ENCODE results near the gene SEMA6A.

The SEMA6A gene

DNA sequence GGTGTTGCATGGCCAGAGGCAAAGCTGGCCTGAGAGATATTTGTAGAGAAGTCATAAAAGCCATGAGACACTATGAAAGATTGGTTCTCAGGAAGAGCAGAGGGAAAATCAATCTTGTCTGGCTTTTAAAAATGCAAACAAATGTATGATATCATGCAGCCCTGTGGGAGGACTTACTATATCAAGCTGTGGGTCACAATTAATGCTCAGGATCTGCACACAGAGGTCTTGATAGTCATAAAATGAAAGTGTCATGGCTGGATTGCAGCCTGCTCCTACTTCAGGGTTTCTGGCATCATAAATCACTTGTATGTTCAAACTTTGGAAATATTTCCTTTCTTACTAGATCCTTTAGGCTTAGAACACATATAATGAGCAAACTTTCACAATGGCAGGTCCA lies 151.5 kb downstream of the SEMA6A start:
- no peak for TF ChIP-seq RARB (CRISPR knock-in tag; IDR thresholded peaks at IDR 0.05)
- no peak for TF ChIP-seq ZNF565 (CRISPR knock-in tag; conservative IDR thresholded peaks at IDR 0.05; ENCODE audit: low read depth)
- no peak for TF ChIP-seq ZNF8 (CRISPR knock-in tag; IDR thresholded peaks at IDR 0.05)
- TF ChIP-seq, protein P1, sequence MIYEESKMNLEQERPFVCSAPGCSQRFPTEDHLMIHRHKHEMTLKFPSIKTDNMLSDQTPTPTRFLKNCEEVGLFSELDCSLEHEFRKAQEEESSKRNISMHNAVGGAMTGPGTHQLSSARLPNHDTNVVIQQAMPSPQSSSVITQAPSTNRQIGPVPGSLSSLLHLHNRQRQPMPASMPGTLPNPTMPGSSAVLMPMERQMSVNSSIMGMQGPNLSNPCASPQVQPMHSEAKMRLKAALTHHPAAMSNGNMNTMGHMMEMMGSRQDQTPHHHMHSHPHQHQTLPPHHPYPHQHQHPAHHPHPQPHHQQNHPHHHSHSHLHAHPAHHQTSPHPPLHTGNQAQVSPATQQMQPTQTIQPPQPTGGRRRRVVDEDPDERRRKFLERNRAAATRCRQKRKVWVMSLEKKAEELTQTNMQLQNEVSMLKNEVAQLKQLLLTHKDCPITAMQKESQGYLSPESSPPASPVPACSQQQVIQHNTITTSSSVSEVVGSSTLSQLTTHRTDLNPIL (CRISPR knock-in tag; IDR thresholded peaks at IDR 0.05; ENCODE audit: low read depth) = no peak
- TF ChIP-seq ISL1 (CRISPR knock-in tag; IDR thresholded peaks at IDR 0.05) = no peak
- TF ChIP-seq BACH2 (CRISPR knock-in tag; IDR thresholded peaks at IDR 0.05; ENCODE audit: borderline replicate concordance) = no peak
- no peak for TF ChIP-seq ZFP3 (CRISPR knock-in tag; IDR thresholded peaks at IDR 0.05)
- TF ChIP-seq, protein P2, sequence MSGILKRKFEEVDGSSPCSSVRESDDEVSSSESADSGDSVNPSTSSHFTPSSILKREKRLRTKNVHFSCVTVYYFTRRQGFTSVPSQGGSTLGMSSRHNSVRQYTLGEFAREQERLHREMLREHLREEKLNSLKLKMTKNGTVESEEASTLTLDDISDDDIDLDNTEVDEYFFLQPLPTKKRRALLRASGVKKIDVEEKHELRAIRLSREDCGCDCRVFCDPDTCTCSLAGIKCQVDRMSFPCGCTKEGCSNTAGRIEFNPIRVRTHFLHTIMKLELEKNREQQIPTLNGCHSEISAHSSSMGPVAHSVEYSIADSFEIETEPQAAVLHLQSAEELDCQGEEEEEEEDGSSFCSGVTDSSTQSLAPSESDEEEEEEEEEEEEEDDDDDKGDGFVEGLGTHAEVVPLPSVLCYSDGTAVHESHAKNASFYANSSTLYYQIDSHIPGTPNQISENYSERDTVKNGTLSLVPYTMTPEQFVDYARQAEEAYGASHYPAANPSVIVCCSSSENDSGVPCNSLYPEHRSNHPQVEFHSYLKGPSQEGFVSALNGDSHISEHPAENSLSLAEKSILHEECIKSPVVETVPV (CRISPR knock-in tag; IDR thresholded peaks at IDR 0.05) = no peak
- TF ChIP-seq ESRRG (CRISPR knock-in tag; IDR thresholded peaks at IDR 0.05) = no peak
- TF ChIP-seq, protein P3, sequence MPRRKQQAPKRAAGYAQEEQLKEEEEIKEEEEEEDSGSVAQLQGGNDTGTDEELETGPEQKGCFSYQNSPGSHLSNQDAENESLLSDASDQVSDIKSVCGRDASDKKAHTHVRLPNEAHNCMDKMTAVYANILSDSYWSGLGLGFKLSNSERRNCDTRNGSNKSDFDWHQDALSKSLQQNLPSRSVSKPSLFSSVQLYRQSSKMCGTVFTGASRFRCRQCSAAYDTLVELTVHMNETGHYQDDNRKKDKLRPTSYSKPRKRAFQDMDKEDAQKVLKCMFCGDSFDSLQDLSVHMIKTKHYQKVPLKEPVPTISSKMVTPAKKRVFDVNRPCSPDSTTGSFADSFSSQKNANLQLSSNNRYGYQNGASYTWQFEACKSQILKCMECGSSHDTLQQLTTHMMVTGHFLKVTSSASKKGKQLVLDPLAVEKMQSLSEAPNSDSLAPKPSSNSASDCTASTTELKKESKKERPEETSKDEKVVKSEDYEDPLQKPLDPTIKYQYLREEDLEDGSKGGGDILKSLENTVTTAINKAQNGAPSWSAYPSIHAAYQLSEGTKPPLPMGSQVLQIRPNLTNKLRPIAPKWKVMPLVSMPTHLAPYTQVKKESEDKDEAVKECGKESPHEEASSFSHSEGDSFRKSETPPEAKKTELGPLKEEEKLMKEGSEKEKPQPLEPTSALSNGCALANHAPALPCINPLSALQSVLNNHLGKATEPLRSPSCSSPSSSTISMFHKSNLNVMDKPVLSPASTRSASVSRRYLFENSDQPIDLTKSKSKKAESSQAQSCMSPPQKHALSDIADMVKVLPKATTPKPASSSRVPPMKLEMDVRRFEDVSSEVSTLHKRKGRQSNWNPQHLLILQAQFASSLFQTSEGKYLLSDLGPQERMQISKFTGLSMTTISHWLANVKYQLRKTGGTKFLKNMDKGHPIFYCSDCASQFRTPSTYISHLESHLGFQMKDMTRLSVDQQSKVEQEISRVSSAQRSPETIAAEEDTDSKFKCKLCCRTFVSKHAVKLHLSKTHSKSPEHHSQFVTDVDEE (CRISPR knock-in tag; IDR thresholded peaks at IDR 0.05) = no peak
- no peak for TF ChIP-seq ZNF70 (CRISPR knock-in tag; IDR thresholded peaks at IDR 0.05)
- no peak for TF ChIP-seq PPARA (CRISPR knock-in tag; IDR thresholded peaks at IDR 0.05; ENCODE audit: borderline replicate concordance)
- no peak for TF ChIP-seq SNAI2 (CRISPR knock-in tag; IDR thresholded peaks at IDR 0.05)
- TF ChIP-seq ARNTL (CRISPR knock-in tag; IDR thresholded peaks at IDR 0.05; ENCODE audit: borderline replicate concordance, low read depth) = no peak
- TF ChIP-seq ZC3H10 (CRISPR knock-in tag; IDR thresholded peaks at IDR 0.05) = no peak
- no peak for TF ChIP-seq OSR1 (CRISPR knock-in tag; IDR thresholded peaks at IDR 0.05)
- ATAC-seq = no peak

DNA sequence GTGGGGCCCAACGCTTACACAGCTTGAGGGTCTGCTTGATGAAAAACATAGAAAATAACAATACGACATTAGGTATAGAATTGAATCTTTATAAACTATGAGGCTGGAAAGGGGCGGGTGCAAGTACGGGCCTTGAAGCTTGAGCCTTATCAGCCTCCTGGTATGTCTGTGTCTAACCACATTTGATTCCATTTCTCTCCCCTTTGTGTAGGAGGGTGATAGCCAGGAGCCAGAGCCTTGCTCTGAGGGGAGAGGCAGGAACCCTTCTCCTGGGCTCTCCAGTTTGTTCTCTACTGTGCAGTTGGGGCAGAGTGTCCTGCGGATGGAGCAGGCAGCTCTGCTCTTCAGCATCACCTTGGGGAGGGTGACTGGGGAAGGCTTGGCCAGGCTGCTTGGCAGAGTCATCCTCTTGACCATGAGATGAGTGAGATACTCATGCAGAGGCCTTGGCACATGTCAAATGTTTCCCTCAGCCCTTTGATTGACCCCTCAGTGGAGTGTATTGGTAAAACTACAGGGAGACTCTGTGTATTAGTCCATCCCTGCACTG lies 153.5 kb downstream of the SEMA6A start:
- ATAC-seq = no peak
- TF ChIP-seq CSDC2 (CRISPR knock-in tag; IDR thresholded peaks at IDR 0.05) = no peak
- TF ChIP-seq OSR1 (CRISPR knock-in tag; IDR thresholded peaks at IDR 0.05) = no peak
- no peak for TF ChIP-seq GLIS3 (CRISPR knock-in tag; IDR thresholded peaks at IDR 0.05)
- TF ChIP-seq, protein P1 (CRISPR knock-in tag; IDR thresholded peaks at IDR 0.05; ENCODE audit: low read depth) = no peak
- no peak for TF ChIP-seq ZNF565 (CRISPR knock-in tag; conservative IDR thresholded peaks at IDR 0.05; ENCODE audit: low read depth)
- TF ChIP-seq ZNF8 (CRISPR knock-in tag; IDR thresholded peaks at IDR 0.05) = no peak
- TF ChIP-seq TCF4 (CRISPR knock-in tag; IDR thresholded peaks at IDR 0.05; ENCODE audit: borderline replicate concordance) = no peak
- no peak for TF ChIP-seq RARB (CRISPR knock-in tag; IDR thresholded peaks at IDR 0.05)

DNA sequence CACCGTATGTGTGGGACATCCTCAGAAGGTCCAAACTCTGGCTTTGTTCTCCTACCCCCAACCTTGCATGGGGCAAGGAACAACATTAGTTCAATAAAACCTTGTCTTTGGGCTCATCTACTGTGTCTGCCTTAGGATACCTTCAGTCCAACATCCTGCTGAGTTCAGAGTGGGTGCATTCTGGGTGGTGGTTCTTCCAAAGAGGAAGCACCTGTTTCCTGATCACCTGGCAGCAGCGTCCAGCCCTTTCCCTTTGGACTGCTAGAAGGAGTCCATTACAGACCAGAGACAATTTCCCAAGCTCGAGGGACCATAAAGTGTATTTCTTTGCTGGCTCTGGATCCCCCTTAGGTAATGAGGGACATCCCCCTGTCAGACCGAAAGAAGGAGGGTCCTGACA lies 154.1 kb downstream of the SEMA6A start:
- ATAC-seq = no peak
- TF ChIP-seq GLIS3 (CRISPR knock-in tag; IDR thresholded peaks at IDR 0.05) (no peak), ZNF8 (CRISPR knock-in tag; IDR thresholded peaks at IDR 0.05) (no peak), ZFP30 (CRISPR knock-in tag; IDR thresholded peaks at IDR 0.05) (no peak), ZC3H10 (CRISPR knock-in tag; IDR thresholded peaks at IDR 0.05) (no peak), ZNF70 (CRISPR knock-in tag; IDR thresholded peaks at IDR 0.05) (no peak), SNAI2 (CRISPR knock-in tag; IDR thresholded peaks at IDR 0.05) (no peak), TCF4 (CRISPR knock-in tag; IDR thresholded peaks at IDR 0.05; ENCODE audit: borderline replicate concordance) (no peak), BACH2 (CRISPR knock-in tag; IDR thresholded peaks at IDR 0.05; ENCODE audit: borderline replicate concordance) (no peak), CSDC2 (CRISPR knock-in tag; IDR thresholded peaks at IDR 0.05) (no peak), OSR1 (CRISPR knock-in tag; IDR thresholded peaks at IDR 0.05) (no peak), ISL1 (CRISPR knock-in tag; IDR thresholded peaks at IDR 0.05) (no peak), ARNTL (CRISPR knock-in tag; IDR thresholded peaks at IDR 0.05; ENCODE audit: borderline replicate concordance, low read depth) (no peak), ESRRG (CRISPR knock-in tag; IDR thresholded peaks at IDR 0.05) (no peak), TOX (CRISPR knock-in tag; IDR thresholded peaks at IDR 0.05; ENCODE audit: borderline replicate concordance) (no peak)
- TF ChIP-seq, protein P2 (CRISPR knock-in tag; IDR thresholded peaks at IDR 0.05) = no peak
- TF ChIP-seq, protein P4, sequence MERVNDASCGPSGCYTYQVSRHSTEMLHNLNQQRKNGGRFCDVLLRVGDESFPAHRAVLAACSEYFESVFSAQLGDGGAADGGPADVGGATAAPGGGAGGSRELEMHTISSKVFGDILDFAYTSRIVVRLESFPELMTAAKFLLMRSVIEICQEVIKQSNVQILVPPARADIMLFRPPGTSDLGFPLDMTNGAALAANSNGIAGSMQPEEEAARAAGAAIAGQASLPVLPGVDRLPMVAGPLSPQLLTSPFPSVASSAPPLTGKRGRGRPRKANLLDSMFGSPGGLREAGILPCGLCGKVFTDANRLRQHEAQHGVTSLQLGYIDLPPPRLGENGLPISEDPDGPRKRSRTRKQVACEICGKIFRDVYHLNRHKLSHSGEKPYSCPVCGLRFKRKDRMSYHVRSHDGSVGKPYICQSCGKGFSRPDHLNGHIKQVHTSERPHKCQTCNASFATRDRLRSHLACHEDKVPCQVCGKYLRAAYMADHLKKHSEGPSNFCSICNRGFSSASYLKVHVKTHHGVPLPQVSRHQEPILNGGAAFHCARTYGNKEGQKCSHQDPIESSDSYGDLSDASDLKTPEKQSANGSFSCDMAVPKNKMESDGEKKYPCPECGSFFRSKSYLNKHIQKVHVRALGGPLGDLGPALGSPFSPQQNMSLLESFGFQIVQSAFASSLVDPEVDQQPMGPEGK (CRISPR knock-in tag; IDR thresholded peaks at IDR 0.05; ENCODE audit: borderline replicate concordance) = no peak
- TF ChIP-seq, protein P1 (CRISPR knock-in tag; IDR thresholded peaks at IDR 0.05; ENCODE audit: low read depth) = no peak
